GM18519 (cell line): Measurements from ENCODE around the gene YIF1A.
"Not testable (repeated sequence)": the region's sequence is repeated elsewhere in the genome, so short reads cannot be mapped to it uniquely, and the experiment has no call there.

Experiments used
- ATAC-seq: cut with Tn5 transposase; IDR thresholded peaks from one replicate; pipeline ENCODE4 v1.9.1; 2021; ENCODE audit warnings: mild to moderate bottlenecking, moderate library complexity; ENCODE audit not compliant: unreplicated experiment, low FRiP score

Gene YIF1A

GRCh38 chr11:66326261-66327111 is 37.5 kb upstream of the YIF1A start:
- ATAC-seq, result no peak

- ATAC-seq, result no peak
These were observed 36.3 kb upstream of the YIF1A start for GRCh38 chr11:66325263-66325671.

- no peak for ATAC-seq
These were observed 35.7 kb upstream of the YIF1A start for GRCh38 chr11:66324664-66325063.

GRCh38 chr11:66323684-66324083 is 34.7 kb upstream of the YIF1A start:
- no peak for ATAC-seq

GRCh38 chr11:66322732-66323427 is 33.9 kb upstream of the YIF1A start:
- no peak for ATAC-seq

GRCh38 chr11:66321606-66322005 is 32.7 kb upstream of the YIF1A start:
- ATAC-seq, result no peak

- not testable (repeated sequence) for ATAC-seq
These were observed 31.8 kb upstream of the YIF1A start for GRCh38 chr11:66320748-66321147.

GRCh38 chr11:66320289-66320688 is 31.3 kb upstream of the YIF1A start:
- ATAC-seq, result not testable (repeated sequence)

- no peak for ATAC-seq
These were observed 29.6 kb upstream of the YIF1A start for GRCh38 chr11:66318600-66318970.

GRCh38 chr11:66317723-66318599 is 29.0 kb upstream of the YIF1A start:
- no peak for ATAC-seq

GRCh38 chr11:66317322-66317722 is 28.4 kb upstream of the YIF1A start:
- no peak for ATAC-seq

GRCh38 chr11:66316849-66317251 is 27.9 kb upstream of the YIF1A start, which contains the start of gene CD248:
TSS of gene CD248 (minus strand) at chr11:66317044. CDS start at chr11:66317027, 17 bp downstream.
- no peak for ATAC-seq

GRCh38 chr11:66315921-66316811 is 27.2 kb upstream of the YIF1A start:
- ATAC-seq, result no peak

- ATAC-seq, result no peak
These were observed 26.5 kb upstream of the YIF1A start for GRCh38 chr11:66315498-66315885.

- no peak for ATAC-seq
These were observed 25.9 kb upstream of the YIF1A start for GRCh38 chr11:66314561-66315497.

- ATAC-seq, result no peak
These were observed 25.2 kb upstream of the YIF1A start for GRCh38 chr11:66314186-66314501.

- no peak for ATAC-seq
These were observed 24.6 kb upstream of the YIF1A start for GRCh38 chr11:66313321-66314185.
